Heart left ventricle (tissue), 13 donors: ENCODE results near the gene C3.

Experiments used
- POLR2A ChIP-seq, 2 donors: fragments of 450-650 bp; IDR thresholded peaks; one replicate each; pipeline ENCODE4 v1.6.1; 2017; ENCODE audit warnings: antibody characterized with exemption in 2 of 2, mild to moderate bottlenecking in 2 of 2, moderate library complexity in 2 of 2
- TF ChIP-seq, protein P1 (sequence below), 12 donors: fragments of 200-600 bp; sonication (generic) in 4 of 12; IDR thresholded peaks; one replicate each; pipeline versions ENCODE4 v1.5.0 to v1.8.0; 2018 to 2022; ENCODE audit warnings: antibody characterized with exemption in 12 of 12, mild to moderate bottlenecking in 5 of 12
- donor health status: ischemic (EF 13 %, LVEDD 7.1; RV severe dilation, severe dysfunction).
- donor health status: DM: no; HTN: yes; CAD: no.
- donor health status: DM: no; HTN: no; CAD: no.
- donor health status: ischemic (EF 25% LVEDD 6.9; RV normal size, moderate dysfunction).
- donor health status: ischemic (EF 25% LVEDD 5.7; RV mildly dilated, moderate dysfunction).
- donor health status: ischemic (EF 35%, LVEDD 5.7; RV mildly dilated, moderate dysfunction).
- donor health status: nonischemic (EF 11% LVEDD 7.7; RV severe dilation, severe dysfunction).
- donor health status: DM: yes; HTN: yes; CAD: no.
- donor health status: PGD.
- donor health status: ischemic (EF 29% LVEDD 5.4; RV normal size, mild dysfunction).
- donor health status: nonischemic (EF 23%, LVEDD 6.1; RV moderate dilation, normal function).

GRCh38 chr19:6745965-6746364 lies 25.5 kb upstream of the C3 start:
- no peak for TF ChIP-seq POLR2A (IDR thresholded peaks at IDR 0.05)
- TF ChIP-seq, protein P1, sequence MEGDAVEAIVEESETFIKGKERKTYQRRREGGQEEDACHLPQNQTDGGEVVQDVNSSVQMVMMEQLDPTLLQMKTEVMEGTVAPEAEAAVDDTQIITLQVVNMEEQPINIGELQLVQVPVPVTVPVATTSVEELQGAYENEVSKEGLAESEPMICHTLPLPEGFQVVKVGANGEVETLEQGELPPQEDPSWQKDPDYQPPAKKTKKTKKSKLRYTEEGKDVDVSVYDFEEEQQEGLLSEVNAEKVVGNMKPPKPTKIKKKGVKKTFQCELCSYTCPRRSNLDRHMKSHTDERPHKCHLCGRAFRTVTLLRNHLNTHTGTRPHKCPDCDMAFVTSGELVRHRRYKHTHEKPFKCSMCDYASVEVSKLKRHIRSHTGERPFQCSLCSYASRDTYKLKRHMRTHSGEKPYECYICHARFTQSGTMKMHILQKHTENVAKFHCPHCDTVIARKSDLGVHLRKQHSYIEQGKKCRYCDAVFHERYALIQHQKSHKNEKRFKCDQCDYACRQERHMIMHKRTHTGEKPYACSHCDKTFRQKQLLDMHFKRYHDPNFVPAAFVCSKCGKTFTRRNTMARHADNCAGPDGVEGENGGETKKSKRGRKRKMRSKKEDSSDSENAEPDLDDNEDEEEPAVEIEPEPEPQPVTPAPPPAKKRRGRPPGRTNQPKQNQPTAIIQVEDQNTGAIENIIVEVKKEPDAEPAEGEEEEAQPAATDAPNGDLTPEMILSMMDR (IDR thresholded peaks at IDR 0.05), result no peak
